ENCODE measurements around the gene BRAT1.

The BRAT1 gene

GRCh38 chr7:2522780-2523433 lies 32.4 kb downstream of the BRAT1 start:
- peak; percentile 58 for DNase-seq

DNA sequence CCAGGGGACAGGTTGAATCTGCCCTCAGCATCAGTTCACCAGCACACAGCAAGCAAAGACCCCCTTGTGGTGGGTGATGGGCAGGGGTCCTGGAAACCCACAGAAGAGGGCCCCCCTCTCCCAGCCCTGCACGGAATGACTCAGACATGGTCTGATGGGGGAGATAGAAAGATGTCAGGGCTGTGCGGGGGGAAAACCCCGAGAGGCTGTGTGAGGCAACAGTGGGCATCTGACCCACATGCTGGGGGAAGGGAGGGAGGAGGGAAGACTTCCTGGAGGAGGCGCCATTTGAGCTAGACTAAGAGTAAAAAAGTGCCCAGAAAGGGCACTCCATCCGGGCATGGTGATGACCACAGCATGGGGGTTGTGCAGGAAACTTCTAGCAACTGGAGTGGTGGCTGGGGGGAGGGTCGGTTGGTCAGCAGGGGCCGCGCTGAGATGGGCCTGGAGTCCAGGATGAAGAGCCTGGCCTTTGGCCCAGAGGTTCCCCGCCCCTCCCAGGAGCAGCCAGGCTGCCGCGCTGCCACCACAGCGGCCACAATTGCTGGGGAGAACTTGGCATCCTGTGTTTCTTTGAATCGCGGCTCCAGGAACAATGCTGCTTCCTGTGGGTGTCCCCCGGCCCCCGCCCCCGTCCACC lies 33.3 kb downstream of the BRAT1 start:
- DNase-seq: no peak

DNA sequence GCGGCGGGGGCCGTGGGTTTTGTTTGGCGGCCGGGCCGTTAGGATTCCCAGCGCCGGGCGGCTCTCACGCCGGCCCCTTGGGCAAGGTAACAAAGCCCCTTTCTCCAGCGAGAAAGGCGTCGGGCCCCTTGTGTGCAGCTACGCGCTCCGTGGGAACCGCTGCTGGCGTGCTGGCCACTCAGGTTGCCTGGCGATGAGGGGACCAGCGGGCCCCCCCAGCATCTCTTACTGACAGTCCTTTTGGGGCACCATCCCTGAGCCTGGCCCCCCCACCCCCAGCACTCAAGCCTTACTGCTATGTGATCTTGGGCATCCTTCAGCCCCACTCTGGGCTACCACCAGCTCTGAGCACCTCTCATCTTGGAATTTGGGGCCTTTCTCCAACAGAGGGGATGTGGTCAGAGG lies 34.0 kb downstream of the BRAT1 start:
- DNase-seq: no peak

DNA sequence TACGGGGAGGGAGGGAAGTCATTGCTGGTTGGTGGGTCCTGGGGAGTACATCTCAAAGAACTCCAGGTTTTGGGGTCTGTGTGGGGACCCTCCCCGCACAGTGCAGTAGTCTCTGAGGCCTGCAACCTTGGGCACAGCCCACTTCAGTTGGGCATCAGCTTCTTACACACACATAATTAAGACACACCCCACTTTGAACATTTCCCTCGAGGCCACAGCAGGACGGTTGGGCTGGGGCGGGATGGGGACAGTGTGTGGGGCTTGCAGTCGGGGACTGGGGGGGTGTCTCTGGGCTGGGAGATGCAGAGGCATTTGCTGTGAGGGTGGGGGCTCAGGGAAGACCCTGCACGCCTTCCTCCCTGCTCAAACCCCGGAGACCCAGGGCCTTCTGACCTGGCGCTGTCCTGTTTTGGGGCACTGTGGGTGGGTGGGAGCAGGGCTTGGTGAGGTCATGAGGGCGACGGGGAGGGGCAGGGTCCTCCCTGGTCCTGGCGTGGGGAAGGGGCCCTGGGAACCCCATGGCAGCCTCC lies 34.5 kb downstream of the BRAT1 start:
- no peak for DNase-seq

DNA sequence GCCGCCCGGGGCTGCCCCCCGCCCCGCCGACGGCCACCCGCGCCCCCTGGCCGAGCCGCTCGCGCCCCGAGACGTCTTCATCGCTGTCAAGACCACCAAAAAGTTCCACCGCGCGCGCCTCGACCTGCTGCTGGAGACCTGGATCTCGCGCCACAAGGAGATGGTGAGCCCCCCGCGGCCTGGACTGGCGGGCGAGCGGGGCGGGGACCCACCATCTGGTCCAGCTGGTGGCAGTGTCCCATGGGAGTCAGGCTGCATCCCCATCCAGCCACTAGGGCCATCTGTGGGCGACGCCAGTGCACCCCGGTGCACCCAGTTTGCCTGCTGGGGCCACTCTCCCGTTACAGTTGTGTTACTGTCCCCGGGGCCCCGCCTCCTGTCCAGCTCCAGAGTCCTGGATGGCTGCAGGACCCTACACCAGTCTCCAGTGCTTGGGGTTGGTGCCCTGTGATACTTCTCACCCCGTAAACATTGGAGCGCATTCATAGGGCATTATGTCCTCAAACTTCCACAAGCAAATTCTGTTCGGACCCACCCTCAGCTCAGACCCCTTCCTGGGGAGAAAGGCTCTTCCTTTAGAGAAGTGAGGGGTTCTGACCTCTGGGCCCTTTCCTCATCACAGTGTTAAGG lies 35.1 kb downstream of the BRAT1 start:
- no peak for DNase-seq

- DNase-seq: peak; percentile 90
Observed at GRCh38 chr7:2519119-2519930, 36.0 kb downstream of the BRAT1 start, which contains the start of gene LFNG. LFNG (plus strand) TSS chr7:2519774; CDS start chr7:2519862, 88 bp downstream.

- DNase-seq: no peak
Observed at GRCh38 chr7:2518737-2519118, 36.6 kb downstream of the BRAT1 start.

GRCh38 chr7:2517678-2518507 lies 37.4 kb downstream of the BRAT1 start:
- DNase-seq: peak; percentile 82

DNA sequence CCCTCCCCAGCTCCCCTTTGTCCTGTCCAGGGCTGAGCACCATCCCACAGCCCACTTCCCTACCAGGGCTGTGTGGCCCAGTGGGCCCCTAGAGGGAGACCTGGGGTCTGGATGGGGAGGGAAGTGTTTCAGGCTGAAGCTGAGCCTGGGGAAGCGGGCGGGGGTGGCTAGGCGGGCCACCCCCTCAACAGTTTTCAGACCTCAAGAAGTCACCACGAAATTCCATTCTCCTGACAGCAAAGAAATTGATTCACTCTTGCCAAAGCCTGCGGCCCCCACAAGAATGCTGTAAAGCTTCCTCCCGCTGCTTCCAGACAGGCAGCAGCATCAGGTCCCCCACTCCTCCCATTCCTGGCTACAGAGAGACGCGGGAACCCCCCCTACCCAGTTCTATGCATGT lies 38.3 kb downstream of the BRAT1 start:
- no peak for DNase-seq

GRCh38 chr7:2516194-2516555 lies 39.1 kb downstream of the BRAT1 start:
- DNase-seq: no peak

DNA sequence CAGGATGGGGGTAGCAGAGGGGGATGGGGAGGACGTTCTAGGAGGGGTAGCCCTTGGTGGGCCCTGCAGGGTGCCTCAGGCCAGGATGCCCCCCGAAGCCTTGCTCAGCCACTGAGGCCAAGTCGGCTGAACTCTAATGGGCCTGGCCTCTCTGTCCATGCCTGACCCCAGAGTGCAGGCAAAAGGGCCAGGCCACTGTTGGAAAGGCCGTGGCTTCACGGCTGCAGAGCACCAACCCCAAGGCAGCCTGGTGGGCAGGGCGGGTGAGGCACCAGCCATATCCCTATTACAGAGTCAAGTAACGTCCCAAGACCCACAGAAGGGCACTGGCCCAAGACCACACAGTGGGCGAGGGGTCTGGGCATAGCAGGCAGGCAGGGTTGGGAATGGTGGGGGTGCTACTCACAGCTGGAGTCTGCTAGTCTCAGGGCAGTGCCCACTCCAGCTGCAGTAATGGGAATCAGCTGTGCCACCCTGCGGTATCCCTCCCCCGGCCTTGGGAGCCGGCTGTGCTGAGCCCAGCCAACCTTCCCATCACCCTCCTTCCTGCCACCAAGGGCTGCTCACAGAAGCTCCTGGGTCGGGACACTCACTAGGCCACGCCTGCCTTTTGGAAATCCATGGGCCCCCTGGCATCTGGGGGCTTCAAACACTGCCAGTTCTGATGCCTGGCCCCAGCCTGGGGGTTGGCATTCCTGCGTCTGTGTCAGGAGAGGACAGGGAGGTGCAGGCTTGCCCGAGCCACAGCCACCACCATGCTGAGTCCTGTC lies 39.7 kb downstream of the BRAT1 start:
- DNase-seq: no peak

DNA sequence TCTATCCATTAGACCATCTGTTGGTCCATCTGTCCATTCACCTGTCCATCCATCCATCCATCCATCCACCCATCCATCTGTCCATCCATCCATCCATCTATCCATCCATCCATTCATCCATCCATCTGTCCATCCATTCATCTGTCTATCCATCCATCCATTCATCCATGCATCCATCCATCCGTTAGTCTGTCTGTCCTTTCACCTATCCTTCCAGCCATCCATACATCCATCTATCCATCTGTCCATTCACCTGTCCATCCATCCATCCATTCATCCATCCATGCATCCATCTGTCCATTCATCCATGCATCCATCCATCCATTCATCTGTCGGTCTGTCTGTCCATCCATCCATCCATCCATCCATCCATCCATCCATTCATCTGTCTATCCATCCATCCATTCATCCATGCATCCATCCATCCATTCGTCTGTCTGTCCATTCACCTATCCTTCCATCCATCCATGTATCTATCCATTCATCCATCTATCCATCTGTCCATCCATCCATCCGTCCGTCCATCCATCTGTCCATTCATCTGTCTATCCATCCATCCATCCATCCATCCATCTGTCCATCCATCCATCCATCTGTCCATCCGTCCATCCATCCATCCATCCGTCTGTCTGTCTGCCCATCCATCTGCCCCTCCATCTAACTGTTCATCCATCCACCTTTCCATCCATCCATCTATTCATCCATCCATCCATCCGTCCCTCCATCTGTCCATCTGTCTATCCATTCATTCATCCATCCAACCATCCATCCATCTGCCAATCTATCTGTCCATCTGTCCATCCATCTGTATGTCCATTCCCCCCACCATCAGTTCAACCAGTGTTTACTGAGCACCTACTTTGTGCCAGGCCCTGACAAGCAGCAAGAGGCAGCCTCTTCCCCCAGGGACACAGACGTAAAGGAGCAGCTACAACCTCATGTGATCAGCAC lies 40.6 kb downstream of the BRAT1 start:
- no peak for DNase-seq

- no peak for DNase-seq
Observed at GRCh38 chr7:2513702-2514101, 41.6 kb downstream of the BRAT1 start.

DNA sequence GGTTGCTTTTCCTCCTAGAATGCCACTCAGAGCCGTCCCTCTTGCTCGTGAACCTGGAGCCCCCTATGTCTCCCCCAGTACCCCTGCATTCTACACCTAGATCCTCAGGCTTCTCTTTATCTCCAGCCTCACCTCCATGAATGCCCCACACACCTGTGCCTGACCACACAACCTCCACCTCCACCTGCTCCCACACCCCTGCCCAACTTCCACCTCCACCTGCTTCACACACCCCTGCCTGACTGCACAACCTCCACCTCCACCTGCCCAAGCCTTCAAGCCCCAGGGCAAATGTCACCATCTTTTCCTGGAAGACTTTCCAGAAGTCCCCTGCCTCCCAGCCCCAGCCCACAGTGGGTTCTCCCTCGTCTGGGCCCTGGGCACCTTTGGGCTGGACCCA lies 42.6 kb downstream of the BRAT1 start:
- DNase-seq: peak; percentile 46

GRCh38 chr7:2512179-2512661 lies 43.1 kb downstream of the BRAT1 start:
- peak; percentile 55 for DNase-seq

DNA sequence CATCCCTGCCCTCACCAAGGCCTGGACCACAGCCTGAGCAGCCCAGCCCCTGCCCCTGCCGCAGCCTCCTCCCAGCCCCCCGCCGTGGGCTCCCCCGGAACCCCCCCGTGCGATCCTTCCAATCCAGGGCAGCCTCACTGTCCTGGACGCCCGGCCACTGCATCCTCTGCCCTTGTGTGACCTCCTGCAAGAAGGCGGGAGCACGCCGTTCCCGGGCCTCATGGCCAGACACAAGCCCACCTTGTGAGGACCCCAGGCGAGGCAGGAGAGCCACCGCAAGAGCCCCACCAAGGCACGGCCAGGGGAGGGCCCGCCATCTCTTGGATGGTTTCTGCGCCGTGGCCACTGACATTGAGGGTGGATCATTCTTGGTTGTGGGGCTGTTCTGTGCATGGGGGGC lies 43.6 kb downstream of the BRAT1 start:
- DNase-seq: no peak

- DNase-seq: peak; percentile 81
Observed at GRCh38 chr7:2510909-2511768, 44.2 kb downstream of the BRAT1 start.

DNA sequence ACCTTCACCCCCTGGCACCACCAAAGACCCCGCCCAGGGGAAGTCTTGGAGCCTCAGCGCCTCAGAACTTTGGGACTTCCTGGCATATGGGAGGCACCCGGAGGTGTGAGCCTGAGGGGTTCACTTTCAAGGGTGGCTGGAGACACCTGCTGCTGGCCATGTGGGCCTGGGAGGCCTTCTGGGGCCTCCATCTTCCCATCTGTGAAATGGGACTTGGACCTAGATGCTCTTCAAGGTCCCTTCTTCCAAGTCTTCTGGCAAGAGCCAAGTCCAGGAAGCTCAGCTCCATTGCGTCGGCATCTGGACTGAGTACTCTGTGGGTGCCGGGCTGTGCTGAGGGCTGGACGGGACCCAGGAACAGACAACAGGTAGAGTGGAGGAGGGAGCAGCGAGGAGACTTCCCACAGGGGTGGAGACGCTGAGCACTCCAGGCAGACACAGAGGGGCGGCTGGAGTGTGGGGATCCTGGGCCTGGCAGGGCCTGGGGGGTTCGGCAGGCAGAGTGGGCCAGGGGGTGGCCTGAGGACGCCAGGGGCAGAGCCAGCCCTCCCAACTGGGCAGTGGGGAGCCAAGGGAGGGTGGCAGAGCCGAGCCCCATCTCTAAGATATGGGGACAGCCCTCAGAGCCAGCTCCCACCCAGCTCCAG lies 45.1 kb downstream of the BRAT1 start:
- DNase-seq: no peak
